Measurements from ENCODE around the gene CCND3. TPM values are rescaled to one million over a fixed set of nuclear protein-coding genes. Genes with fewer than 3 reads are reported as not detected.

Gene CCND3
- total RNA-seq, 4 donors from 2014 or later: 38.1 to 142 (median 46.5) TPM

GRCh38 chr6:41921712-41921998 lies 20.0 kb downstream of the CCND3 start:
- WGBS, 2 donors: 0% methylated on average over 16 to 19 of the region's 20 CpGs
- peaks cover 0 to 29% (median 0%) of the 10 kb centered on the region in 3 donors for H3K36me3 ChIP-seq
- intact Hi-C loops (cut with DNase I): loop anchor here (10.0 kb wide), 1 partner anchor 127 kb away; no protein-coding TSS in a partner anchor
- H3K4me3 ChIP-seq: peak overlapping the region; percentile 65 to 99 (median 82)
- no peak for DNase-seq
- H3K27me3 ChIP-seq: no peaks in the 10 kb centered on the region
- no peaks in the 10 kb centered on the region for H3K9me3 ChIP-seq
- peaks cover 23 to 63% (median 34%) of the 10 kb centered on the region in 3 donors for H3K4me1 ChIP-seq
- H3K27ac ChIP-seq: peak overlapping the region; percentile 97 to 99 (median 98)
- TF ChIP-seq CTCF (IDR thresholded peaks at IDR 0.05) (no peak), POLR2A (IDR thresholded peaks at IDR 0.05) (no peak)

GRCh38 chr6:41920921-41921711 lies 20.5 kb downstream of the CCND3 start, which contains the start of the genes BYSL and MED20:
BYSL (plus strand) TSS chr6:41921499; CDS start chr6:41921563, 64 bp downstream.
MED20 (minus strand) TSS chr6:41921139; CDS start chr6:41921018, 121 bp downstream.
- TF ChIP-seq CTCF (IDR thresholded peaks at IDR 0.05): peak; percentile 93 to 99 (median 98)
- peak in 3 of 4 donors; percentile 77 to 81 (median 80) for TF ChIP-seq POLR2A (IDR thresholded peaks at IDR 0.05)
- DNase-seq: peak; percentile 61
- no peaks in the 10 kb centered on the region for H3K27me3 ChIP-seq
- peak within 1 kb of the TSS; percentile 65 to 99 (median 82) for H3K4me3 ChIP-seq
- H3K4me1 ChIP-seq: peaks cover 23 to 63% (median 34%) of the 10 kb centered on the region in 3 donors
- intact Hi-C loops (cut with DNase I): loop anchor here (10.0 kb wide), 1 partner anchor 126 kb away; no protein-coding TSS in a partner anchor
- peak within 1 kb of the TSS; percentile 97 to 99 (median 98) for H3K27ac ChIP-seq
- WGBS, 2 donors: 1 to 2% methylated on average over 18 of the region's 55 CpGs
- H3K36me3 ChIP-seq: peaks cover 0 to 31% (median 0%) of the 10 kb centered on the region in 3 donors
- H3K9me3 ChIP-seq: no peaks in the 10 kb centered on the region

GRCh38 chr6:41917528-41917927 lies 24.1 kb downstream of the CCND3 start:
- Histone ChIP-seq H3K9me3 (no peaks in the 10 kb centered on the region), H3K27ac (peak overlapping the region; percentile 19 to 65 (median 42)), H3K36me3 (peaks cover 0 to 47% (median 5%) of the 10 kb centered on the region in 3 donors), H3K4me3 (no peak overlapping the region), H3K4me1 (peaks cover 17 to 45% (median 26%) of the 10 kb centered on the region in 3 donors), H3K27me3 (no peaks in the 10 kb centered on the region)
- 37 to 38% methylated on average over 4 of the region's 4 CpGs for WGBS, 2 donors
- intact Hi-C loops (cut with DNase I): no loop called here
- TF ChIP-seq POLR2A (IDR thresholded peaks at IDR 0.05) (no peak), CTCF (IDR thresholded peaks at IDR 0.05) (no peak)
- no peak for DNase-seq

- H3K27me3 ChIP-seq: no peaks in the 10 kb centered on the region
- TF ChIP-seq CTCF (IDR thresholded peaks at IDR 0.05) (no peak), POLR2A (IDR thresholded peaks at IDR 0.05) (no peak)
- no peaks in the 10 kb centered on the region for H3K9me3 ChIP-seq
- WGBS, 2 donors: 98% methylated on average over 4 of the region's 4 CpGs; no CpG with 5 or more reads in 1 of the 2 donors
- no peak overlapping the region for H3K27ac ChIP-seq
- H3K36me3 ChIP-seq: peaks cover 0 to 71% (median 7%) of the 10 kb centered on the region in 3 donors
- peaks cover 5 to 30% (median 14%) of the 10 kb centered on the region in 3 donors for H3K4me1 ChIP-seq
- intact Hi-C loops (cut with DNase I): no loop called here
- H3K4me3 ChIP-seq: no peak overlapping the region
- DNase-seq: no peak
Observed at GRCh38 chr6:41914869-41915530, 26.6 kb downstream of the CCND3 start.

GRCh38 chr6:41914343-41914742 lies 27.3 kb downstream of the CCND3 start:
- no peak for DNase-seq
- intact Hi-C loops (cut with DNase I): no loop called here
- H3K9me3 ChIP-seq: no peaks in the 10 kb centered on the region
- H3K4me1 ChIP-seq: peaks cover 0 to 23% (median 8%) of the 10 kb centered on the region in 3 donors
- TF ChIP-seq CTCF (IDR thresholded peaks at IDR 0.05) (no peak), POLR2A (IDR thresholded peaks at IDR 0.05) (no peak)
- peaks cover 2 to 78% (median 7%) of the 10 kb centered on the region in 3 donors for H3K36me3 ChIP-seq
- 88 to 89% methylated on average over 2 of the region's 2 CpGs for WGBS, 2 donors
- no peak overlapping the region for H3K27ac ChIP-seq
- H3K27me3 ChIP-seq: no peaks in the 10 kb centered on the region
- H3K4me3 ChIP-seq: no peak overlapping the region

Data from esophagus squamous epithelium (tissue), 5 donors.